Left ventricle myocardium inferior (tissue), 1 donor: Measurements from ENCODE around the gene FXYD1. TPM values are rescaled to one million over a fixed set of nuclear protein-coding genes. Genes with fewer than 3 reads are reported as not detected.

Experiments
- DNase-seq: peaks from one replicate; pipeline ENCODE4 v3.0.0-alpha.2; 2020
- H3K27ac ChIP-seq: fragments of 200-600 bp; replicated peaks from 2 replicates; pipeline ENCODE4 v1.8.0; 2021
- H3K27me3 ChIP-seq: fragments of 200-600 bp; 2 replicates; pipeline ENCODE4 v1.8.0; 2021; ENCODE audit warnings: low read depth
- H3K36me3 ChIP-seq: fragments of 200-600 bp; 2 replicates; pipeline ENCODE4 v1.8.0; 2021
- H3K4me1 ChIP-seq: fragments of 200-600 bp; 2 replicates; pipeline ENCODE4 v1.8.0; 2021
- H3K4me3 ChIP-seq: fragments of 200-600 bp; 2 replicates; pipeline ENCODE4 v1.8.0; 2021; ENCODE audit warnings: mild to moderate bottlenecking, moderate library complexity
- H3K9me3 ChIP-seq: fragments of 200-600 bp; replicated peaks from 2 replicates; pipeline ENCODE4 v1.8.0; 2021
- intact Hi-C: fragments of 100-400 bp; cut with micrococcal nuclease; formaldehyde crosslinking; loops from one replicate; pipeline ENCODE4 v1.11.0; 2022
- total RNA-seq: library from RNA; stranded (reverse); fragmentation: NEBNext Ultra II Directional; extraction: Animal tissue kit (Norgen Biotek cat#: 25700); gene quantifications from one replicate; pipeline ENCODE4 v1.2.1, GENCODE V29; 2021
- TF ChIP-seq, protein P1 (sequence below): fragments of 200-600 bp; IDR thresholded peaks from 2 replicates; pipeline ENCODE4 v1.8.0; 2021; ENCODE audit warnings: antibody characterized with exemption, mild to moderate bottlenecking, borderline replicate concordance
- donor health status: DM: no; HTN: yes; CAD: no; lungs with severe emphysema.

Gene FXYD1
- total RNA-seq, 1 donor from 2014 or later, result 509 TPM

- Histone ChIP-seq H3K9me3 (peaks cover 42% of the 10 kb centered on the region), H3K27ac (no peak overlapping the region)
Measured at GRCh38 chr19:35167251-35168119, 28.9 kb downstream of the FXYD1 start.

GRCh38 chr19:35168196-35168595, 29.6 kb downstream of the FXYD1 start:
- intact Hi-C loops, result no loop called here

More at GRCh38 chr19:35167251-35168119, 28.9 kb downstream of the FXYD1 start:
- no peak for DNase-seq
- Histone ChIP-seq H3K4me3 (no peak overlapping the region), H3K4me1 (peaks cover 7% of the 10 kb centered on the region), H3K27me3 (no peaks in the 10 kb centered on the region), H3K36me3 (peaks cover 50% of the 10 kb centered on the region)
- TF ChIP-seq, protein P1, sequence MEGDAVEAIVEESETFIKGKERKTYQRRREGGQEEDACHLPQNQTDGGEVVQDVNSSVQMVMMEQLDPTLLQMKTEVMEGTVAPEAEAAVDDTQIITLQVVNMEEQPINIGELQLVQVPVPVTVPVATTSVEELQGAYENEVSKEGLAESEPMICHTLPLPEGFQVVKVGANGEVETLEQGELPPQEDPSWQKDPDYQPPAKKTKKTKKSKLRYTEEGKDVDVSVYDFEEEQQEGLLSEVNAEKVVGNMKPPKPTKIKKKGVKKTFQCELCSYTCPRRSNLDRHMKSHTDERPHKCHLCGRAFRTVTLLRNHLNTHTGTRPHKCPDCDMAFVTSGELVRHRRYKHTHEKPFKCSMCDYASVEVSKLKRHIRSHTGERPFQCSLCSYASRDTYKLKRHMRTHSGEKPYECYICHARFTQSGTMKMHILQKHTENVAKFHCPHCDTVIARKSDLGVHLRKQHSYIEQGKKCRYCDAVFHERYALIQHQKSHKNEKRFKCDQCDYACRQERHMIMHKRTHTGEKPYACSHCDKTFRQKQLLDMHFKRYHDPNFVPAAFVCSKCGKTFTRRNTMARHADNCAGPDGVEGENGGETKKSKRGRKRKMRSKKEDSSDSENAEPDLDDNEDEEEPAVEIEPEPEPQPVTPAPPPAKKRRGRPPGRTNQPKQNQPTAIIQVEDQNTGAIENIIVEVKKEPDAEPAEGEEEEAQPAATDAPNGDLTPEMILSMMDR, result no peak
- intact Hi-C loops, result no loop called here

DNA sequence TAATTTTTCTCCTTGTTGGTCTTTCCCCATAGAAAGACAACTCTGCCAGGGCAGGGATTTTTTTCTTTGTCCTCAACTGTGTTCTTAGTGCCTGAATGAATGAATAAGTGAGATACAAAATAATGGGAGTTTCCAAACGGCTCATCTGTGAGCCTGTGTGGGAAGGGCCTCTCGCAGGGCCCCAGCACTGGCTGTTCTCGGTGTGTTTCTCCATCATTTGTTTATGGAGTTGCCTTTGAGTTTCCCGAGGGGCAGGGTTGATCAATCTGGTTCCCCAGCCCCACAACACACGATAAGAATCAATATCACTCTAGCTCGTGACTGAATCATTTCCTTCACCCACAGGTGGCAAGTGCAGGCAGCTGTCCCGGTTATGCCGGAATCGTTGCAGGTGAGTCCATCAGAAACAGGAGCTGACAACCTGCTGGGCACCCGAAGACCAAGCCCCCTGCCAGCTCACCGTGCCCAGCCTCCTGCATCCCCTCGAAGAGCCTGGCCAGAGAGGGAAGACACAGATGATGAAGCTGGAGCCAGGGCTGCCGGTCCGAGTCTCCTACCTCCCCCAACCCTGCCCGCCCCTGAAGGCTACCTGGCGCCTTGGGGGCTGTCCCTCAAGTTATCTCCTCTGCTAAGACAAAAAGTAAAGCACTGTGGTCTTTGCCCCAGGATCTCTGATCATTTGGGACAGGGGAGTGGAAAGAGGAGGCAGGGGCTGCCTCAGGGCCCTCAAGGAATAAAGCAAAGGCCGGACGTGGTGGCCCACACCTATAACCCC, 30.8 kb downstream of the FXYD1 start:
- Histone ChIP-seq H3K27me3 (no peaks in the 10 kb centered on the region), H3K36me3 (peaks cover 30% of the 10 kb centered on the region), H3K9me3 (peaks cover 25% of the 10 kb centered on the region), H3K4me3 (no peak overlapping the region), H3K4me1 (peaks cover 7% of the 10 kb centered on the region), H3K27ac (no peak overlapping the region)
- no peak for DNase-seq
- intact Hi-C loops, result no loop called here
- TF ChIP-seq, protein P1, result no peak

More at GRCh38 chr19:35168196-35168595, 29.6 kb downstream of the FXYD1 start:
- Histone ChIP-seq H3K9me3 (peaks cover 36% of the 10 kb centered on the region), H3K4me3 (no peak overlapping the region), H3K36me3 (peaks cover 42% of the 10 kb centered on the region), H3K27ac (no peak overlapping the region), H3K27me3 (no peaks in the 10 kb centered on the region), H3K4me1 (peaks cover 7% of the 10 kb centered on the region)
- TF ChIP-seq, protein P1, result no peak
- no peak for DNase-seq

GRCh38 chr19:35170359-35171061, 31.9 kb downstream of the FXYD1 start:
- intact Hi-C loops, result no loop called here
- no peaks in the 10 kb centered on the region for H3K27me3 ChIP-seq
- H3K27ac ChIP-seq, result no peak overlapping the region
- H3K9me3 ChIP-seq, result peaks cover 14% of the 10 kb centered on the region
- TF ChIP-seq, protein P1, result no peak
- DNase-seq, result no peak
- peaks cover 19% of the 10 kb centered on the region for H3K36me3 ChIP-seq
- H3K4me1 ChIP-seq, result peaks cover 7% of the 10 kb centered on the region
- H3K4me3 ChIP-seq, result no peak overlapping the region

DNA sequence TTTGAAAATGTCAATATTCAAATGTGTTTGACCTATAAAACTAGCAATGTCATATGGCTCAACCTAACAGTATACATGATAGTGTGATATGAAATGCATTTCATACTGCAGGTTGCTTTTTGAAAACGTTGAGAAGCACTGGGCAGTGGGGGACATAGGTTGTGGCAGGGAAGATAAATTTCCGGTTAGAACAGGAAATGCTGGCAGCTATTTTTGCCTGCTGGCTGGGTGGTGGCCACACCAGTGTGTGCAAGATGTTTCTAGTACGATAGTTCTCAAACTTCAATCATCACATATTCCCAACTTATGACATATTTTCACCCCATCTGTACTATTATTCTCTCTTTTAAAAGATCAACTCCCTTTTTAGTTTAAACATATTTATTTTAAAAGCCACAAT, 33.1 kb downstream of the FXYD1 start:
- TF ChIP-seq, protein P1, result no peak
- H3K27me3 ChIP-seq, result no peaks in the 10 kb centered on the region
- H3K27ac ChIP-seq, result no peak overlapping the region
- DNase-seq, result no peak
- H3K36me3 ChIP-seq, result peaks cover 7% of the 10 kb centered on the region
- peaks cover 2% of the 10 kb centered on the region for H3K9me3 ChIP-seq
- H3K4me3 ChIP-seq, result no peak overlapping the region
- intact Hi-C loops, result no loop called here
- H3K4me1 ChIP-seq, result peaks cover 7% of the 10 kb centered on the region
